Skeletal muscle tissue (tissue), 4 donors: ENCODE data around the gene SPATS2. TPM values are rescaled to one million over a fixed set of nuclear protein-coding genes. Genes with fewer than 3 reads are reported as not detected.
A peak's percentile ranks its signal among the peaks of the same experiment; 100 is the strongest.

Experiments
- H3K27ac ChIP-seq: one replicate; pipeline ENCODE4 v1.7.0; 2013; ENCODE audit warnings: mild to moderate bottlenecking, low read depth, low read length, inconsistent platforms
- H3K27me3 ChIP-seq, 3 donors: one replicate each; pipeline ENCODE4 v1.7.0; 2013; ENCODE audit warnings: low read length in 3 of 3; ENCODE audit not compliant: control insufficient read depth in 3 of 3, insufficient read depth in 3 of 3
- H3K36me3 ChIP-seq, 3 donors: one replicate each; pipeline ENCODE4 v1.7.0; 2013; ENCODE audit warnings: low read length in 3 of 3; ENCODE audit not compliant: control insufficient read depth in 3 of 3, insufficient read depth in 3 of 3
- H3K4me1 ChIP-seq, 3 donors: one replicate each; pipeline ENCODE4 v1.7.0; 2013; ENCODE audit warnings: low read length in 3 of 3, mild to moderate bottlenecking in 3 of 3; ENCODE audit not compliant: control insufficient read depth in 3 of 3, insufficient read depth in 3 of 3
- H3K4me3 ChIP-seq, 3 donors: one replicate each; pipeline ENCODE4 v1.7.0; 2013; ENCODE audit warnings: low read length in 3 of 3
- H3K9ac ChIP-seq, 3 donors: one replicate each; pipeline ENCODE4 v1.7.0; 2013; ENCODE audit warnings: low read length in 3 of 3, mild to moderate bottlenecking in 3 of 3, moderate library complexity in 2 of 3, low read depth in 1 of 3
- H3K9me3 ChIP-seq, 3 donors: one replicate each; pipeline ENCODE4 v1.7.0; 2013; ENCODE audit warnings: low read length in 3 of 3; ENCODE audit not compliant: control insufficient read depth in 3 of 3
- total RNA-seq: library from RNA; depleted of rRNA; stranded (reverse); fragments of >200 nt; gene quantifications from one replicate; pipeline ENCODE4 v1.2.3, GENCODE V29; 2014
- donor health status: Osteomylitis.

SPATS2 gene
- total RNA-seq, 1 donor from 2014 or later: 19.8 TPM

DNA sequence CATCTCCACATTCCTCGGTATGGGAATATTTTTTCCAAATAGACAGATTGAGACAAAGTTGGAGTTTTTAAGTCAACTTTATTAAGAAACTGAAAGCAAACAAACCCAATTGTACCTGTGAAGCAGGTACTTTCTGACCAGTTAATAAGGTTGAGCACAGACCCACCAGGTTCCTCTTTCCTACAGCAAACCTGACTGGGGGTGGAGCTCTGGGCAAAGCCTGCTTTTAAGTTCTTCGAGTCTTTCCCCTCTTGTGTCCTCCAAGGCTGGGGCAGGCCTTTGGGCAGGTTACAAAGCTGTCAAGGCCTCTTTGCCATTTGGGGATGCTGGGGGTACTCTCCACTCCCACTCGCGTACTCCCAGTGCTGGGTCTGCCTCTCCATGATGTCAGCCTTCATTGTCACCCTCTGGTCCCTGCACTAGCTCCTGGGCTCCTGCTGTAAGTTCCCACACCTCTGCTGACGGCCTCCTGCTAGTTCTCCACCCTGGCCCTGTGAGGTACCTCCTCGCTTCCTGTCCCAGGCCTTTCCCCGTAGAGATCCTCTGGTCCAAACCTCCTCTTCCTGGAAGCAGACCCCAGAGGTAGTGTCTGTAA lies 174.7 kb downstream of the SPATS2 start:
- H3K4me3 ChIP-seq: no peak overlapping the region
- peaks cover 40 to 67% (median 58%) of the 10 kb centered on the region in 3 donors for H3K27me3 ChIP-seq
- no peak overlapping the region for H3K27ac ChIP-seq

DNA sequence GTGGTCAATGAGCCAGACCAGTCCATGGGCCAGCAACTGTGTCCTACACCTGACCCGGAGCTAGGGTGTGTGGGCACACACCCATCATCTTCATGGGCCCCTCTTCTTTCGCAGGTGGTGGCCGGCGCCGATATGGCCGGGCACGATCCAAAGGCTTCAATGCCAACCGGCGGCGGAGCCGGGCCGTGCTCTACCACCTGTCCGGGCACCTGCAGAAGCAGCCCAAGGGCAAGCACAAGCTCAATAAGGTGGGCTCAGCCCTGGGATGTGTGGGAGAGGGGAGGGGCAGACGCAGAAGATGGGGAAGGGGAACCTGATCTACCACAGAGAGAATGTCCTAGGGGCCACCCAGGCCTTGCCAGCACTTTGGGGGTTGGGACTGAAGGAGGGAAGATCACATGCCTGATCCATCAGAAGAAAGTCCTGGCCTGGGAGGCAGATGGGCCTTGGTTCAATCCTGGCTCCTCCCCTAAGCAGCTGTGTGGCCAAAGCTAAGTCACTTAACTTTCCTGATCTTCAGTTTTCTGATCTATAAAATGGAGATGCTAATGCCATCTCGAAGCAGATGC lies 175.4 kb downstream of the SPATS2 start:
- Histone ChIP-seq H3K4me1 (peaks cover 5 to 8% (median 8%) of the 10 kb centered on the region in 3 donors), H3K27ac (no peak overlapping the region), H3K36me3 (no peaks in the 10 kb centered on the region), H3K4me3 (no peak overlapping the region), H3K27me3 (peaks cover 42 to 68% (median 58%) of the 10 kb centered on the region in 3 donors), H3K9ac (no peak overlapping the region), H3K9me3 (no peaks in the 10 kb centered on the region)

More for the DNA sequence above, 174.7 kb downstream of the SPATS2 start:
- Histone ChIP-seq H3K36me3 (no peaks in the 10 kb centered on the region), H3K9ac (no peak overlapping the region), H3K4me1 (peaks cover 10 to 12% (median 12%) of the 10 kb centered on the region in 3 donors), H3K9me3 (no peaks in the 10 kb centered on the region)

GRCh38 chr12:49543221-49543913 lies 176.1 kb downstream of the SPATS2 start:
- H3K9me3 ChIP-seq: no peaks in the 10 kb centered on the region
- no peaks in the 10 kb centered on the region for H3K36me3 ChIP-seq
- H3K4me1 ChIP-seq: peaks cover under 1 to 2% (median 1%) of the 10 kb centered on the region in 3 donors
- H3K4me3 ChIP-seq: no peak overlapping the region
- H3K9ac ChIP-seq: no peak overlapping the region
- H3K27ac ChIP-seq: no peak overlapping the region
- peaks cover 42 to 68% (median 56%) of the 10 kb centered on the region in 3 donors for H3K27me3 ChIP-seq

DNA sequence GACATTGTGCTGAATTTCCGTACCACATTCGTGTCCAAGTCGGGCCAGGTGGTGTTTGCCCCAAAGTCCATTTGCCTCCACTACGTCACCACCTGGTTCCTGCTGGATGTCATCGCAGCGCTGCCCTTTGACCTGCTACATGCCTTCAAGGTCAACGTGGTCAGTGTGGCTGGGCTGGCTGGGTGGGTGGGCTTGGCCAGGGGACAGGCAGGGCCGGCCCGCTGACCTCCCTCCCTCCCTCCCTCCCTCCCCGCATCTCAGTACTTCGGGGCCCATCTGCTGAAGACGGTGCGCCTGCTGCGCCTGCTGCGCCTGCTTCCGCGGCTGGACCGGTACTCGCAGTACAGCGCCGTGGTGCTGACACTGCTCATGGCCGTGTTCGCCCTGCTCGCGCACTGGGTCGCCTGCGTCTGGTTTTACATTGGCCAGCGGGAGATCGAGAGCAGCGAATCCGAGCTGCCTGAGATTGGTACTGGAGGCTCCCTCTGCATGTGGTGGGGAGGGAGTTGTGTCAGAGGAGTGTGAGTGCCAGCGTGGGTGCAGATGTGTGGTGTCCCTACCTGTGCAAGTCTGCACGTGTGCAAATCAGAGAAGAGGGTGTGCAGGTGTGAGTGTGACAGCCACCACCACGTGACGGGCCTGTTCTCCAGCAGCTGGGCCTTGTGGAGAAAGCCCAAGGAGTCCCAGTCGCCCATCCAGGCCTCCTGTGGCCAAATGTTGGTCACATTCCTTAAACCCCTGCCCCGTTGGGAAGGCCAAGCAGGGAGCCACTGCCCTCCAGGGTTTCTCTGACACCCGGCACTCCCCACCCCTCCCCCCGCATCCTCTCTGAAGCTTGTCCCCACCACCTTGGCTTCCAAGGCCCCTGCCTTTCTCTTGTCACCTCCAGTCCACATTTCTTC lies 176.9 kb downstream of the SPATS2 start:
- Histone ChIP-seq H3K27me3 (peaks cover 48 to 73% (median 54%) of the 10 kb centered on the region in 3 donors), H3K4me1 (peaks cover 6 to 10% (median 9%) of the 10 kb centered on the region in 3 donors), H3K9ac (no peak overlapping the region), H3K4me3 (no peak overlapping the region), H3K36me3 (no peaks in the 10 kb centered on the region), H3K9me3 (no peaks in the 10 kb centered on the region), H3K27ac (no peak overlapping the region)

GRCh38 chr12:49545815-49546214 lies 178.6 kb downstream of the SPATS2 start:
- H3K27ac ChIP-seq: no peak overlapping the region
- no peaks in the 10 kb centered on the region for H3K36me3 ChIP-seq
- no peak overlapping the region for H3K4me3 ChIP-seq
- peaks cover 11 to 14% (median 12%) of the 10 kb centered on the region in 3 donors for H3K4me1 ChIP-seq
- no peak overlapping the region for H3K9ac ChIP-seq
- peaks cover 44 to 61% (median 49%) of the 10 kb centered on the region in 3 donors for H3K27me3 ChIP-seq
- no peaks in the 10 kb centered on the region for H3K9me3 ChIP-seq

DNA sequence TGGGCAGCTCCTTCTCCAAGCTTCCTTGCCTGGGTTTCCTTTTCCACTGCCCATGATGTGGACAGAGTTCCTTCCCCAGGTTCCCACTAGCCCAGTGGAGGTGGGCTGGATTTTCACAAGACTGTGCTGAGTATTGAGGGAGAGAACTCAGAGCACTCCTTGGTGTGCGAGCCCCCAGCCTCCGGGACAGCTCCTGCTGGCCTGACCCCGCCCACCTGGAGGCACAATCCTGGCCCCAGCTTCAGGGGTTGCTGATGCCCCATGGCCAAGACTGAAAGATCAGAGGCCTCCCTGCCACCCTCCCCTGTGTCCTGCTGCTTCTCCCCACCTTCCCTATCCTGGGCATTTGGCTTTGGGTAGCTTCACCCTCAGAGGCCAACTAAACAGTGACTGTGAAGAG lies 179.2 kb downstream of the SPATS2 start:
- peaks cover 37 to 61% (median 49%) of the 10 kb centered on the region in 3 donors for H3K27me3 ChIP-seq
- H3K9me3 ChIP-seq: no peaks in the 10 kb centered on the region
- no peak overlapping the region for H3K4me3 ChIP-seq
- H3K27ac ChIP-seq: no peak overlapping the region
- H3K9ac ChIP-seq: no peak overlapping the region
- H3K4me1 ChIP-seq: peaks cover 12 to 15% (median 13%) of the 10 kb centered on the region in 3 donors
- H3K36me3 ChIP-seq: no peaks in the 10 kb centered on the region

DNA sequence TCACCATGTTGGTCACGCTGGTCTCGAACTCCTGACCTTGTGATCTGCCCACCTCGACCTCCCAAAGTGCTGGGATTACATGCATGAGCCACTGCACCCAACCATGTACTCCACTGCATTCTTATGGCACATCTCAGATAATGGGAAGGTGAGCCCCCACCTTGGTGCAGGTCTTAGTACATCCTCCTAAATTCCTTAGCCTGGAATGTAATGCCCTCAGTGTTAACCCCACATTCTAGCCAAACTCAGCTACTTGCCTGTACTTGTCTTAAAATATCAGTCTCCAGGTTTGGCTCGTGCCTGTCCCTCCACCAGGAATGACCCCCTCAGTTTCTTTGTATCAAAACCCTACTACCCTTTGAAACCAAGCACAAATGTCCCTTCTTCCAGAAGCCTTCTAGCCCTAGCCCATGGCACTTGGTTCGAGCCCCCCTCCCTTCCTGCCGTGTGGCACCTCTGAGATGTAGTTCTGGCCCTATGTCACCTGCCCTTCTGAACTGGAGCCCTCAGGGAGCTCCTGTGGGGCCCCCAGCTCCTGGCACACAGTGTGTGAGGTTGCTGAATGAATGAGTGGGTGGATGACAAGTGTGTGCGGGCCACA lies 179.9 kb downstream of the SPATS2 start:
- Histone ChIP-seq H3K9me3 (no peaks in the 10 kb centered on the region), H3K27me3 (peaks cover 37 to 58% (median 48%) of the 10 kb centered on the region in 3 donors), H3K4me3 (no peak overlapping the region), H3K9ac (no peak overlapping the region), H3K4me1 (peaks cover 18 to 22% (median 20%) of the 10 kb centered on the region in 3 donors), H3K36me3 (no peaks in the 10 kb centered on the region), H3K27ac (no peak overlapping the region)

GRCh38 chr12:49548481-49548821 lies 181.2 kb downstream of the SPATS2 start:
- Histone ChIP-seq H3K4me3 (peak overlapping the region; percentile 56 to 70 (median 68)), H3K27me3 (peaks cover 37 to 49% (median 37%) of the 10 kb centered on the region in 3 donors), H3K4me1 (peaks cover 24 to 31% (median 28%) of the 10 kb centered on the region in 3 donors), H3K27ac (no peak overlapping the region), H3K9ac (peak overlapping the region in 1 of 3 donors; percentile 72), H3K9me3 (no peaks in the 10 kb centered on the region), H3K36me3 (no peaks in the 10 kb centered on the region)
